Immature natural killer cell (primary cell): ENCODE measurements around the gene GAGE12G. TPM values are rescaled to one million over a fixed set of nuclear protein-coding genes. Genes with fewer than 3 reads are reported as not detected.

Source experiments
- polyA plus RNA-seq, 3 donors: library from polyadenylated mRNA; unstranded; fragments of 300-500 nt; fragmentation: Illumina TruSeq; gene quantifications; one replicate each; pipeline ENCODE4 v1.2.3, GENCODE V29; 2021

Gene GAGE12G
- polyA plus RNA-seq, 3 donors from 2014 or later = not detected

Other genes starting within 250 kb of the GAGE12G start
- not detected for gene GAGE12J, start 248.4 kb upstream of the GAGE12G start, polyA plus RNA-seq
- not detected for gene GAGE13, start 238.8 kb upstream of the GAGE12G start, polyA plus RNA-seq
- not detected for gene GAGE12C, start 38.2 kb upstream of the GAGE12G start, polyA plus RNA-seq
- gene GAGE12D, start 28.7 kb upstream of the GAGE12G start, polyA plus RNA-seq = not detected
- not detected for gene GAGE12E, start 19.1 kb upstream of the GAGE12G start, polyA plus RNA-seq
- not detected for gene GAGE12F, start 9.6 kb upstream of the GAGE12G start, polyA plus RNA-seq
- not detected for gene GAGE12H, start 9.5 kb downstream of the GAGE12G start, polyA plus RNA-seq
- gene GAGE2A, start 19.1 kb downstream of the GAGE12G start, polyA plus RNA-seq = not detected
- gene GAGE1, start 28.6 kb downstream of the GAGE12G start, polyA plus RNA-seq = not detected
- not detected for gene PAGE1, start 125.6 kb downstream of the GAGE12G start, polyA plus RNA-seq